Uterus (tissue), 2 donors: ENCODE data around the gene PCDHGA7.

Source experiments
- CTCF ChIP-seq, 4 experiments: fragments of 200-600 bp in 2 of 4; fragments of 450-650 bp in 2 of 4; sonication (generic) in 2 of 4; IDR thresholded peaks; one replicate each; pipeline ENCODE4 v1.5.1; 2016 to 2019; ENCODE audit warnings: antibody characterized with exemption in 4 of 4, mild to moderate bottlenecking in 2 of 4, moderate library complexity in 1 of 4
- POLR2A ChIP-seq, 2 donors: fragments of 450-650 bp; IDR thresholded peaks; one replicate each; pipeline ENCODE4 v1.6.1; 2016; ENCODE audit warnings: antibody characterized with exemption in 2 of 2, mild to moderate bottlenecking in 1 of 2, moderate library complexity in 1 of 2

- TF ChIP-seq CTCF (IDR thresholded peaks at IDR 0.05): peak in 1 of 4 experiments; percentile 4
- no peak for TF ChIP-seq POLR2A (IDR thresholded peaks at IDR 0.05)
These were observed 30.5 kb downstream of the PCDHGA7 start, which contains the start of gene PCDHGA10 for GRCh38 chr5:141412854-141413539.
